ENCODE measurements around the gene OAT. TPM values are rescaled to one million over a fixed set of nuclear protein-coding genes. Genes with fewer than 3 reads are reported as not detected.
"Not testable (repeated sequence)": the region's sequence is repeated elsewhere in the genome, so short reads cannot be mapped to it uniquely, and the experiment has no call there.

OAT gene
- total and polyA plus RNA-seq, 2 of the 4 experiments (the other 2 are of a cell fraction) = 110 to 152 TPM

DNA sequence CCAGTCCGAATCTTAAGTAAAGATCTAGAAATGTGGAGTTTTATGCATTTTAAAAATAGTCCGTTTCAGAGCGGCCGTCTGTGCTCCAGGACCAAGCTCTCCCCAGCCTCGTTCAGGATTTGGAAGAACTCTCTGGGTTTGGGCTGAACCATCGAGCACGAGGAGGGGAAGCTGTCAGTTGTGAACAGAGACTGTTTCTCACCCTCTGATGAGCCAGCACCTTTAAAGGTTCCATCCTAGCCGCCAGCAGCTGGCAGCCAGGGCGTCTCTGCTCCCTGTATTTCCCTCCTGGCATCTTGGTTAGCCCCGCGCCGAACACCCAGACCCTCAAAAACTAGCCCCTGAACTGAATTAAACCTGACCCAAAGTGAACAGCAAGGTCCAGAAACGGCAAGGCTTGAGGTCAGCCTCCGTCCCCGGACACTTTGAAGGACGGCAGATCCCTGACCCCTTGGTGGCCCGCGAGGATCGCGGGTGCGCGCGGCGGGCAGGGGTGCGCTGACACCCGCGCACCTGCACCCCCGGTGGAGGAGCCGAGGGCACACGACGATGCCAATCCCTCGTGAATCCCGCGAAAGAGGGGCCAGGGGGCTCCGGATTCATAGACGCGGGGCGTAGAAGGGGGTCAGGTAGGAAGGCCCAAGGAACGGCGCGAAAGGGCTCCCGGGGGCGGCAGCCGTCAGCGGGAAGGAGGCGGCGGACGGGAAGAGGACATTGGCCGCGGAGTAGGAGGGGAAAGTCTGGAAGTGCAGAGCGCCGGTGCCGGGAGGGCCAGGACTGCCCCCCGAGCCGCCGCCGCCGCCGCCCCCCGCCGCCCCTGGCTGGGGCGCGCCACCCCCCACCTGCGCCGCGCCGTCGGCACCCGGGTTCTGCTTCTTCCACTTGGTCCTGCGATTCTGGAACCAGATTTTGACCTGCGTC lies 28.4 kb upstream of the OAT start (continued):
- TF ChIP-seq SMC3 (IDR thresholded peaks at IDR 0.05; ENCODE audit: low read depth, low read length) = no peak

- H3K18ac ChIP-seq (ENCODE audit: low read depth, low read length); H3K79me1 ChIP-seq (ENCODE audit: low read depth in 1 of 2, low read length in 2 of 2); H3K4me1 ChIP-seq (ENCODE audit: control insufficient read depth, insufficient read depth, low read length); intact Hi-C loops (cut with micrococcal nuclease); H2AK5ac ChIP-seq (ENCODE audit: low read depth, low read length); H3K56ac ChIP-seq (ENCODE audit: extremely low read depth, insufficient read depth, low read length); H3K4me3 ChIP-seq (ENCODE audit: insufficient read depth, low read depth, low read length); H2AK9ac ChIP-seq (replicated peaks; ENCODE audit: low read depth, low read length, poor library complexity); ATAC-seq (ENCODE audit: low read depth); H4K91ac ChIP-seq (ENCODE audit: insufficient read depth, low read depth, low read length); H4K20me1 ChIP-seq (ENCODE audit: insufficient read depth, low read length); DNase-seq; H4K8ac ChIP-seq (ENCODE audit: low read depth in 2 of 2, low read length in 2 of 2); H3K27ac ChIP-seq (ENCODE audit: insufficient read depth, low read length); in situ Hi-C loops (cut with MboI; ENCODE audit: low sequenced_read_pairs); H3K36me3 ChIP-seq (ENCODE audit: control insufficient read depth, insufficient read depth, low read length); H3K23ac ChIP-seq (ENCODE audit: low read depth, low read length); H4K5ac ChIP-seq (ENCODE audit: low read depth, low read length); POLR2A ChIA-PET (ENCODE audit: unreplicated experiment); H2AFZ ChIP-seq (replicated peaks; ENCODE audit: low read length, poor library complexity); H2BK15ac ChIP-seq (ENCODE audit: low read depth, low read length); H2BK5ac ChIP-seq (ENCODE audit: low read depth, low read length, poor library complexity, severe bottlenecking); H2BK120ac ChIP-seq (ENCODE audit: low read depth, low read length); H3K9me3 ChIP-seq (ENCODE audit: control insufficient read depth, insufficient read depth, low read length); H3K14ac ChIP-seq (replicated peaks; ENCODE audit: low read depth, low read length); BruUV-seq (replicated peaks); H3K4ac ChIP-seq (ENCODE audit: low read depth, low read length); H2BK20ac ChIP-seq (ENCODE audit: low read depth, low read length); dilution Hi-C loops (cut with HindIII; ENCODE audit: low sequenced_read_pairs, unreplicated experiment); H3K4me2 ChIP-seq (ENCODE audit: low read depth, low read length); H3K9ac ChIP-seq (ENCODE audit: low read depth, low read length); H3K9me1 ChIP-seq (ENCODE audit: insufficient read depth, low read length): not testable (repeated sequence)
- CTCF ChIA-PET = interaction anchor here (0.7 kb wide), 1 partner anchor 23 kb away, joined by 3 read pairs; the partner anchor contains the start of gene OAT
- 40% methylated on average over 1 of the region's 5 CpGs; no CpG with 5 or more reads in 1 of the 2 experiments for WGBS, 2 experiments (ENCODE audit: extremely low coverage in 2 of 2, insufficient read length in 1 of 2)
- peaks cover 23% of the 10 kb centered on the region for H3K27me3 ChIP-seq (ENCODE audit: control insufficient read depth, insufficient read depth, low read length)
These were observed 23.0 kb upstream of the OAT start for GRCh38 chr10:124441694-124442093.
